Body of pancreas (tissue), 4 donors: Measurements from ENCODE around the gene HOXC12. TPM values are rescaled to one million over a fixed set of nuclear protein-coding genes. Genes with fewer than 3 reads are reported as not detected.

Experiments used
- ATAC-seq: fragments of 150-250 bp; one replicate; pipeline ENCODE4 v1.9.1; 2016
- DNase-seq, 4 donors: peaks; one replicate each; pipeline ENCODE4 v3.0.0-alpha.2; 2019
- H3K27ac ChIP-seq, 4 donors: fragments of 200-600 bp; sonication (generic); 1 replicate in 3 of 4; 2 replicates in 1 of 4; pipeline versions ENCODE4 v1.5.1 to v1.6.1; 2016 to 2019; ENCODE audit warnings: mild to moderate bottlenecking in 1 of 4, mixed read lengths in 1 of 4, moderate library complexity in 1 of 4
- H3K27me3 ChIP-seq, 2 donors: fragments of 200-600 bp; sonication (generic); one replicate each; pipeline ENCODE4 v1.6.0; 2016; ENCODE audit warnings: mild to moderate bottlenecking in 1 of 2
- H3K36me3 ChIP-seq, 2 donors: fragments of 200-600 bp; sonication (generic); replicated peaks in 1 of 2; 2 replicates each; pipeline ENCODE4 v1.5.1; 2016; ENCODE audit warnings: low read depth in 2 of 2; ENCODE audit not compliant: insufficient read depth in 1 of 2
- H3K4me1 ChIP-seq: fragments of 200-600 bp; sonication (generic); one replicate; pipeline ENCODE4 v1.6.0; 2016
- H3K4me3 ChIP-seq, 2 donors: fragments of 200-600 bp; sonication (generic); 1 replicate in 1 of 2; 2 replicates in 1 of 2; pipeline ENCODE4 v1.5.1; 2016 to 2019
- H3K9me3 ChIP-seq, 3 donors: fragments of 200-600 bp; sonication (generic); 1 replicate in 2 of 3; 2 replicates in 1 of 3; pipeline ENCODE4 v1.5.1; 2016
- CTCF ChIP-seq, 7 experiments: fragments of 450-650 bp in 4 of 7; fragments of 200-600 bp in 3 of 7; sonication (generic) in 3 of 7; IDR thresholded peaks; one replicate each; pipeline ENCODE4 v1.5.1; 2016 to 2019; ENCODE audit warnings: antibody characterized with exemption in 7 of 7
- POLR2A ChIP-seq, 3 donors: fragments of 450-650 bp; IDR thresholded peaks; one replicate each; pipeline ENCODE4 v1.6.1; 2016; ENCODE audit warnings: antibody characterized with exemption in 3 of 3, mild to moderate bottlenecking in 2 of 3
- WGBS, 2 donors: methylation state at CpG; one replicate each; pipeline ENCODE4 v1.1.5; 2017; 5-methylcytosine and 5-hydroxymethylcytosine counted together
- intact Hi-C: fragments of 100-400 bp; cut with DNase I; formaldehyde crosslinking; loops from one replicate; pipeline ENCODE4 v1.15.1; 2023
- total RNA-seq, 2 donors: library from RNA; depleted of rRNA; stranded (reverse); fragments of >200 nt; gene quantifications; one replicate each; pipeline ENCODE4 v1.1.0, GENCODE V29; 2016

Gene HOXC12
- total RNA-seq, 2 donors from 2014 or later, result not detected

DNA sequence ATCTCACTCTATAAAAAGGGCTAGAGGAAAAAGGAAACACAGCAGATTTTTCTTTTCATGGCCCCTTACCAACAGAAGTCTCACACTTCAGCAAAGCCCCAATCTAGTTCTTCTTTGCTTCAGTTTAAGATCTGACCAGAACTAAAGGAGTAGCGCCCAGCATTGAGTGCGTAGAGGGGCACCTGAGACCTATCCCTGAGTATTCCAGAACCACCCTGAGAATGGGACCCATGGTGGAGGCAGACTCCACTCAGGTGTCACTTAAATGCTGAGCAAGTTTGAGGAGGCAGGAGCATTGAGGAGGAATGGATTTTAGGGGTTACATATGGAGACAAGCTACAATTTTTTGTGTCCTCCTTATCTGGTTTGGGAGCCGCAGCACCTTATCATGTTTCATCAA is 16.4 kb downstream of the HOXC12 start:
- peaks cover 3 to 88% of the 10 kb centered on the region in 2 donors for H3K27me3 ChIP-seq
- no peak for ATAC-seq

GRCh38 chr12:53971686-53972085 is 17.0 kb downstream of the HOXC12 start:
- ATAC-seq (no peak), DNase-seq (no peak)
- intact Hi-C loops, result no loop called here
- H3K4me1 ChIP-seq, result peaks cover 24% of the 10 kb centered on the region
- H3K9me3 ChIP-seq, result no peaks in the 10 kb centered on the region
- no peak overlapping the region for H3K27ac ChIP-seq
- WGBS, 2 donors, result 29 to 33% methylated on average over 1 to 2 of the region's 2 CpGs
- no peak overlapping the region for H3K4me3 ChIP-seq
- H3K36me3 ChIP-seq, result no peaks in the 10 kb centered on the region
- no peak for TF ChIP-seq POLR2A (IDR thresholded peaks at IDR 0.05)
- no peak for TF ChIP-seq CTCF (IDR thresholded peaks at IDR 0.05)
- peaks cover 3 to 88% of the 10 kb centered on the region in 2 donors for H3K27me3 ChIP-seq

More for the DNA sequence above, 16.4 kb downstream of the HOXC12 start:
- DNase-seq, result no peak
- Histone ChIP-seq H3K4me3 (no peak overlapping the region), H3K36me3 (no peaks in the 10 kb centered on the region), H3K27ac (no peak overlapping the region), H3K4me1 (peaks cover 30% of the 10 kb centered on the region), H3K9me3 (no peaks in the 10 kb centered on the region)
- no peak for TF ChIP-seq POLR2A (IDR thresholded peaks at IDR 0.05)
- no peak for TF ChIP-seq CTCF (IDR thresholded peaks at IDR 0.05)
- 57 to 64% methylated on average over 3 of the region's 3 CpGs for WGBS, 2 donors
- intact Hi-C loops, result no loop called here

DNA sequence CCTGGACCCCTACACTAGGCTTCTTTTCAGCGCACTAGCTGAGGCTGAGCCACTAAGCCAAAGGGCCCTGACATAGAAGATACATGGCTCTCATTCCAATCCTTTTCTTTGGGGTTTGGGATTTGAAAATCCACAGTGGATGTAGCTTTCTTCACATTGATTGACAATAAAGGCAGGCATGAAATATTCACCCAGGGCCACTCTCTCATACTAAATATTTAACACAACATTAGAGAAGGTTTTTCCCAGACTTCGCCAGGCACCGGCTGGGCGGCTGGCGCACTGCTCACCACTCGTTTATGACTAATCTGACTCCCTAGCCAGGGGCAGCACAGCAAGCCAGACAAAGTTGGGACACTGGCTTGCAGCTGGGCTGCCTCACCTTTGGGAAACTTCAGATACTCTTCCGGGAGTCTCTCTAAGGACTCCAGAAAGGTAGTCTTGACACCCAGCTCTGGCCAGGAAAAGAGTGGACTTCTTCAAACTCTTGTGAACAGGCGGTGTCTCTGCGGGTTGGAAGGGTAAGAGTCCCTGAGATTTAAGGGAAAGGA is 17.5 kb downstream of the HOXC12 start:
- no peak overlapping the region for H3K27ac ChIP-seq
- H3K36me3 ChIP-seq, result no peaks in the 10 kb centered on the region
- DNase-seq, result no peak
- no peak for ATAC-seq
- H3K27me3 ChIP-seq, result peaks cover 3 to 86% of the 10 kb centered on the region in 2 donors
- no peak overlapping the region for H3K4me3 ChIP-seq
- TF ChIP-seq POLR2A (IDR thresholded peaks at IDR 0.05), result no peak
- TF ChIP-seq CTCF (IDR thresholded peaks at IDR 0.05), result no peak
- H3K9me3 ChIP-seq, result no peaks in the 10 kb centered on the region
- intact Hi-C loops, result no loop called here
- peaks cover 22% of the 10 kb centered on the region for H3K4me1 ChIP-seq
- WGBS, 2 donors, result 22 to 44% methylated on average over 9 of the region's 9 CpGs

DNA sequence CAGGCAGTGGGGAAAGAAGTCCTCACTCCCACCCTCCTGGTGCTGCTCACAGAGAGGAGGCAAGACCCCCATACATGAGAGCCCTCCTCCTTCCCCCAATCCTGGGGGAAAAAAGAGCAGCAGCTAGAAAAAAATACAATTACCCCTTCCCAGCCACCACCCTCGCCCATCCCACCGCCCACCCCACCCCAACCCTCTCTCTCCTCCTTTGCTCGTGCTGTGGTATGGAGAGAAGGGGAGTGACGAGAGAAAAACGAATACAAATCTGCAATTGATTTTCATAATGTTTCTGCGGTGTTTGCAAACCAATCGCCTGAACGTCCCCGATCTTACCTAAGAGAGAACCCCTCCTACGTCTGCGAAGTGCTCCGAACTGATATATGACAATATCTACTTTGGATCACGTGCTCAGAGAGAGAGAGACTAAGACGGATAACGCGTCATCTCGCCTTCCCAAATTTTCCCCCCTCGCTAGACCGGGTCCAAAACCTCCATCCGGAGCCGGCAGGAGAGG is 18.1 kb downstream of the HOXC12 start, which contains the start of gene HOXC11:
Gene HOXC11 (plus strand): TSS at position 405 of the 514 bp plus-strand sequence. CDS start 116 bp downstream, outside the sequence.
- H3K9me3 ChIP-seq, result no peaks in the 10 kb centered on the region
- H3K36me3 ChIP-seq, result no peaks in the 10 kb centered on the region
- H3K4me3 ChIP-seq, result no peak within 1 kb of the TSS
- 4 to 9% methylated on average over 14 to 21 of the region's 21 CpGs for WGBS, 2 donors
- intact Hi-C loops, result no loop called here
- ATAC-seq, result no peak
- TF ChIP-seq CTCF (IDR thresholded peaks at IDR 0.05), result no peak
- TF ChIP-seq POLR2A (IDR thresholded peaks at IDR 0.05), result no peak
- DNase-seq, result no peak
- peaks cover 3 to 86% of the 10 kb centered on the region in 2 donors for H3K27me3 ChIP-seq
- H3K4me1 ChIP-seq, result peaks cover 22% of the 10 kb centered on the region
- H3K27ac ChIP-seq, result no peak within 1 kb of the TSS
